AG04450 (cell line): ENCODE measurements around the gene KCNG3. TPM values are rescaled to one million over a fixed set of nuclear protein-coding genes. Genes with fewer than 3 reads are reported as not detected.
"Not testable (repeated sequence)": the region's sequence is repeated elsewhere in the genome, so short reads cannot be mapped to it uniquely, and the experiment has no call there.

Source experiments
- CTCF ChIA-PET: fragments of 300-600, 350-600 bp; formaldehyde crosslinking; extraction: SDS; loops from one replicate; lab custom pipeline; 2022; ENCODE audit warnings: antibody characterized with exemption, inconsistent platforms; lab: Charles Lee
- POLR2A ChIA-PET: fragments of 350-600 bp; formaldehyde crosslinking; extraction: SDS; loops from one replicate; lab custom pipeline; 2021; ENCODE audit warnings: antibody characterized with exemption, inconsistent platforms; lab: Yijun Ruan, JAX
- DNase-seq: peaks from one replicate; pipeline ENCODE4 v3.0.0-alpha.2; 2011; ENCODE audit warnings: low read depth, low spot score
- H3K27ac ChIP-seq: one replicate; pipeline ENCODE4 v1.5.1; 2012; ENCODE audit warnings: low read depth, low read length, control low read depth
- H3K27me3 ChIP-seq: one replicate; pipeline ENCODE4 v1.6.0; 2012; ENCODE audit warnings: low read length; ENCODE audit not compliant: control insufficient read depth, insufficient read depth
- H3K4me3 ChIP-seq: 2 replicates; pipeline ENCODE4 v1.5.1; 2011; ENCODE audit warnings: mild to moderate bottlenecking, low read depth, low read length, control low read depth
- H3K9me3 ChIP-seq: 2 replicates; pipeline ENCODE4 v1.5.1; 2012; ENCODE audit warnings: low read length; ENCODE audit not compliant: control insufficient read depth, insufficient read depth
- polyA plus RNA-seq: library from polyadenylated mRNA; depleted of rRNA; stranded (reverse); fragments of >200 nt; gene quantifications from 2 replicates; pipeline ENCODE4 v1.2.3, GENCODE V29; 2011
- TF ChIP-seq, protein P1 (sequence below): IDR thresholded peaks from 2 replicates; pipeline ENCODE4 v1.5.1; 2011; ENCODE audit warnings: low read depth, low read length, control low read depth, inconsistent platforms

The KCNG3 gene
- polyA plus RNA-seq, 1 experiment = not detected

GRCh38 chr2:42408009-42408408 is 85.8 kb downstream of the KCNG3 start:
- ChIA-PET POLR2A (no interaction called here), CTCF (no interaction called here)
- TF ChIP-seq, protein P1, sequence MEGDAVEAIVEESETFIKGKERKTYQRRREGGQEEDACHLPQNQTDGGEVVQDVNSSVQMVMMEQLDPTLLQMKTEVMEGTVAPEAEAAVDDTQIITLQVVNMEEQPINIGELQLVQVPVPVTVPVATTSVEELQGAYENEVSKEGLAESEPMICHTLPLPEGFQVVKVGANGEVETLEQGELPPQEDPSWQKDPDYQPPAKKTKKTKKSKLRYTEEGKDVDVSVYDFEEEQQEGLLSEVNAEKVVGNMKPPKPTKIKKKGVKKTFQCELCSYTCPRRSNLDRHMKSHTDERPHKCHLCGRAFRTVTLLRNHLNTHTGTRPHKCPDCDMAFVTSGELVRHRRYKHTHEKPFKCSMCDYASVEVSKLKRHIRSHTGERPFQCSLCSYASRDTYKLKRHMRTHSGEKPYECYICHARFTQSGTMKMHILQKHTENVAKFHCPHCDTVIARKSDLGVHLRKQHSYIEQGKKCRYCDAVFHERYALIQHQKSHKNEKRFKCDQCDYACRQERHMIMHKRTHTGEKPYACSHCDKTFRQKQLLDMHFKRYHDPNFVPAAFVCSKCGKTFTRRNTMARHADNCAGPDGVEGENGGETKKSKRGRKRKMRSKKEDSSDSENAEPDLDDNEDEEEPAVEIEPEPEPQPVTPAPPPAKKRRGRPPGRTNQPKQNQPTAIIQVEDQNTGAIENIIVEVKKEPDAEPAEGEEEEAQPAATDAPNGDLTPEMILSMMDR = no peak
- DNase-seq = no peak
- Histone ChIP-seq H3K4me3 (no peak overlapping the region), H3K27me3 (peaks cover 5% of the 10 kb centered on the region), H3K27ac (no peak overlapping the region), H3K9me3 (peaks cover 12% of the 10 kb centered on the region; the same call in 1 of the 2 replicates)

DNA sequence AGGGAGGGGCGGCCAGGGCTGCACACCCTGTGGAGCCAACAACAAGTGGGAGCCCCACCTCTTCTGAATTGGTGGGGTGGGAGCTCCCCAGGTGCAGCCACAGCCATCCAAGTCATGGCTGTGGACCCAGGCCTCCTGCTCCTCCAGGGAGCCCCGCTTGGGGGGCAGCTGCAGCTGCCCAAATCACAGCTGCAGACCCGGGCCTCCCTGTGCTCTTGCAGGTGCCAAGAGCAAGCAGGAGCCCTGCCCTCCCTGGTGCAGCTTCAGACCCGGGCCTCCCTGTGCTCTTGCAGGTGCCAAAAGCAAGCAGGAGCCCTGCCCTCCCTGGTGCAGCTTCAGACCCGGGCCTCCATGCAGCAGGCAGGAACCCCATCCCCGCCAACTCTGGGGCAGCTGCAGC is 86.3 kb downstream of the KCNG3 start:
- no peak for DNase-seq
- TF ChIP-seq, protein P1 = no peak
- H3K27me3 ChIP-seq = peaks cover 5% of the 10 kb centered on the region
- peaks cover 12% of the 10 kb centered on the region; the same call in 1 of the 2 replicates for H3K9me3 ChIP-seq
- no peak overlapping the region for H3K4me3 ChIP-seq
- POLR2A ChIA-PET = no interaction called here
- no peak overlapping the region for H3K27ac ChIP-seq
- CTCF ChIA-PET = no interaction called here

GRCh38 chr2:42404676-42405075 is 89.1 kb downstream of the KCNG3 start:
- Histone ChIP-seq H3K9me3 (peaks cover 12% of the 10 kb centered on the region; the same call in 1 of the 2 replicates), H3K27me3 (peaks cover 3% of the 10 kb centered on the region), H3K27ac (no peak overlapping the region), H3K4me3 (no peak overlapping the region)
- no peak for DNase-seq
- TF ChIP-seq, protein P1 = no peak
- CTCF ChIA-PET = no interaction called here
- POLR2A ChIA-PET = no interaction called here

DNA sequence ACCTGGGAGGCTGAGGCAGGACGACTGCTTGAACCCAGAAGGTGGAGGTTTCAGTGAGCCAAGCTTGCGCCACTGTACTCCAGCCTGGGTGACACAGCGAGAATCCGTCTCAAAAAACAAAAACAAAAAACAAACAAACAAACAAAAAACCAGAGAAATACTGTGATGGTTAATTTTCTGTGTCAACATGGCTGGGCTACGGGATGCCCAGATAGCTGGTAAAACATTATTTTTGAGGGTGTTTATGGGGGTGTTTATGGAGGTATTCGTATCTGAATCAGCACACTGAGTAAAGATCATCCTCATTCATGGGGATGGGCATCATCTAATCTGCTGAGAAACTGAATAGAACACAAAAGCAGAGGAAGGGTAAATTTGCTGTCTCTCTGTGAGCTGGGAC is 92.0 kb downstream of the KCNG3 start:
- Histone ChIP-seq H3K4me3 (no peak overlapping the region), H3K27ac (no peak overlapping the region), H3K27me3 (peaks cover 3% of the 10 kb centered on the region), H3K9me3 (no peaks in the 10 kb centered on the region)
- ChIA-PET CTCF (no interaction called here), POLR2A (no interaction called here)
- DNase-seq = no peak
- TF ChIP-seq, protein P1 = no peak

- H3K9me3 ChIP-seq, DNase-seq, CTCF ChIA-PET, H3K27ac ChIP-seq, H3K4me3 ChIP-seq, POLR2A ChIA-PET, H3K27me3 ChIP-seq: not testable (repeated sequence)
These were observed 95.7 kb downstream of the KCNG3 start for GRCh38 chr2:42398052-42398451.

- H3K4me3 ChIP-seq, H3K27me3 ChIP-seq, DNase-seq, CTCF ChIA-PET, H3K27ac ChIP-seq, POLR2A ChIA-PET, H3K9me3 ChIP-seq: not testable (repeated sequence)
These were observed 100.5 kb downstream of the KCNG3 start for GRCh38 chr2:42393320-42393719.
